ENCODE measurements around the gene ZBED3. TPM values are rescaled to one million over a fixed set of nuclear protein-coding genes. Genes with fewer than 3 reads are reported as not detected.

ZBED3 gene
- total RNA-seq, 2 experiments from 2014 or later = 5.2 to 6.8 TPM

GRCh38 chr5:77022511-77023417, 64.3 kb downstream of the ZBED3 start:
- ATAC-seq = no peak
- Mint-ChIP-seq H3K4me1 (ENCODE audit: low read depth) (no peaks in the 10 kb centered on the region), H3K27me3 (peaks cover 22% of the 10 kb centered on the region), H3K9me3 (no peaks in the 10 kb centered on the region), H3K36me3 (ENCODE audit: low read depth) (no peaks in the 10 kb centered on the region), H3K4me3 (no peak overlapping the region), H3K27ac (no peak overlapping the region)
- CTCF ChIA-PET = no interaction called here
- no peak for TF ChIP-seq CTCF (IDR thresholded peaks at IDR 0.05)
- intact Hi-C loops (cut with micrococcal nuclease) = no loop called here
- DNase-seq = no peak
- POLR2A ChIA-PET = no interaction called here

Other genes starting within 250 kb of the ZBED3 start
- under 1 TPM; 0.36 to 0.81 TPM for gene S100Z, start 237.3 kb downstream of the ZBED3 start, total RNA-seq
- not detected for gene CRHBP, start 134.2 kb downstream of the ZBED3 start, total RNA-seq
- 10 to 100 TPM; 27.7 to 33.5 TPM for gene AGGF1, start 56.9 kb downstream of the ZBED3 start, total RNA-seq
- gene PDE8B, start 123.4 kb upstream of the ZBED3 start, total RNA-seq = under 1 TPM in 1 of 2 experiments, not detected in 1; 0.47 TPM